ENCODE results near the gene SLC5A4.
"Not testable (repeated sequence)": the region's sequence is repeated elsewhere in the genome, so short reads cannot be mapped to it uniquely, and the experiment has no call there.

SLC5A4 gene

DNA sequence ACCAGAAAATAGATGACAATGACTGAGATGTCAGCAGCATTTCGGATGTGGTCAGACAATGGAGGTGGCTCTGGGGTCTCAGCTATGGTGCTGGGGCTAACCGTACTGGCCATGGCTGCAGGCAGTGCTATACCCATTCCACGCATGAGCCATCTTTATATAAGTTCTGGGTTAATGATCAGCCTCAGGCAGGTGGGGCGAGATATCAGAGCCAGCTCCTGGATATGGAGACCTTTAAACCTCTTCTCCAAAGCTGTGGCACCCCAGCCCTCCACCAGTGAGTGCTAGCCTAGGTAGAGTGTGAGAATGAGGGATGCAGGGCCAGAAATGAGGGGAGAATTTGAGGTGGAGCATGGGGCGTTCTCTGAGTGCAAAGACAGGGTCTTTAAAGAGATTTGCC is at the start of gene SLC5A4:
Gene SLC5A4, minus strand, starts transcription at position 131 of the 400 bp plus-strand sequence. Its CDS starts 18 bp downstream, at position 113.
- TF ChIP-seq, protein P1, sequence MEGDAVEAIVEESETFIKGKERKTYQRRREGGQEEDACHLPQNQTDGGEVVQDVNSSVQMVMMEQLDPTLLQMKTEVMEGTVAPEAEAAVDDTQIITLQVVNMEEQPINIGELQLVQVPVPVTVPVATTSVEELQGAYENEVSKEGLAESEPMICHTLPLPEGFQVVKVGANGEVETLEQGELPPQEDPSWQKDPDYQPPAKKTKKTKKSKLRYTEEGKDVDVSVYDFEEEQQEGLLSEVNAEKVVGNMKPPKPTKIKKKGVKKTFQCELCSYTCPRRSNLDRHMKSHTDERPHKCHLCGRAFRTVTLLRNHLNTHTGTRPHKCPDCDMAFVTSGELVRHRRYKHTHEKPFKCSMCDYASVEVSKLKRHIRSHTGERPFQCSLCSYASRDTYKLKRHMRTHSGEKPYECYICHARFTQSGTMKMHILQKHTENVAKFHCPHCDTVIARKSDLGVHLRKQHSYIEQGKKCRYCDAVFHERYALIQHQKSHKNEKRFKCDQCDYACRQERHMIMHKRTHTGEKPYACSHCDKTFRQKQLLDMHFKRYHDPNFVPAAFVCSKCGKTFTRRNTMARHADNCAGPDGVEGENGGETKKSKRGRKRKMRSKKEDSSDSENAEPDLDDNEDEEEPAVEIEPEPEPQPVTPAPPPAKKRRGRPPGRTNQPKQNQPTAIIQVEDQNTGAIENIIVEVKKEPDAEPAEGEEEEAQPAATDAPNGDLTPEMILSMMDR (IDR thresholded peaks at IDR 0.05; ENCODE audit: insufficient read depth, missing control alignments): no peak
- no peak for FAIRE-seq

DNA sequence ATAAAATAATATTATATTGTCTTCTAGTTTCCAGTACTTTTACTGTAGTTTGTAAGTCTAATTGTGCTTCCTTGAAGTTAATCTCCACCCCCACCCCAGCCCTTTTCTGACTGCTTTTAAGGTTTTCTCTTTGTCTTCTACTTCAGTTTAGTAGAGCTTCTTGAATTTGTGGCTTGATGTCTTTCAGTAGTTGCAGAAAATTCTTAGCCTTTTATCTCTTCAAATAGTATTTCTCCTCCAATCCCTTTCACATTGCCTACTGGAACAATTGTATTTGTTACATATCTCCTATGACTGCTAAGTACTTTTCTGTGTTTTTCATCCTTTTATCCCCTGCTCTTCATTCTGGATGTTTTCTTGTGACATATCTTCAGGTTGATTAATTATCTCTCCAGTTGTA is 38.8 kb upstream of the SLC5A4 start:
- not testable (repeated sequence) for FAIRE-seq; DNase-seq (ENCODE audit: insufficient read length, low spot score)

More for the DNA sequence above, at the start of gene SLC5A4:
- DNase-seq (ENCODE audit: insufficient read length, low spot score): no peak

DNA sequence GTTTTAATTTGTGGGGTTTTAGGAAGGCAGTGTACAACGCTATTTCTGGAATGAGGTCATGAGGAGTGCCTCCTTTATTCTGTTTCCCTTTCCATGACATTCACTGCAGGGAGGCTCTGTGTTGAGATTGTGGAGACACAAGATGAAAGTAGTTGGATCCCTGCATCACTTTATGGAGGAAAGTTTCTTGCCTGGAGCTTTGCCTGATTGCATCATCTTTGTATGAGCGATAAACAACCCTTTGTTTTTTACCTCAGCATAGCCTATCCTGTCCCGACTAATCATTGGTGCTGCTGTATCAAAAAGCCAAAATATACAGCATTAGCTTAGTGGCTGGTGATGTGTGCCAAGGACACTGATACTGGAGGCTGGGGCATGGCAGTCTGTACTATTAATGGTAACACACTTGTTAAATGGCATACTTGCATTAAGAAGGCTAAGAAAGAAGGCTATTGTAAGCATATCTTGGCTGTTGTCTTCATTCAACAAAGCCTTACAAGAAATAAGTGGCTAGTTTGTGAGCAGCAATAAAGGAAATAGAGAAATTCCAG is 31.2 kb upstream of the SLC5A4 start:
- TF ChIP-seq, protein P1 (IDR thresholded peaks at IDR 0.05; ENCODE audit: insufficient read depth, missing control alignments): no peak
- FAIRE-seq (no peak), DNase-seq (ENCODE audit: insufficient read length, low spot score) (no peak)

DNA sequence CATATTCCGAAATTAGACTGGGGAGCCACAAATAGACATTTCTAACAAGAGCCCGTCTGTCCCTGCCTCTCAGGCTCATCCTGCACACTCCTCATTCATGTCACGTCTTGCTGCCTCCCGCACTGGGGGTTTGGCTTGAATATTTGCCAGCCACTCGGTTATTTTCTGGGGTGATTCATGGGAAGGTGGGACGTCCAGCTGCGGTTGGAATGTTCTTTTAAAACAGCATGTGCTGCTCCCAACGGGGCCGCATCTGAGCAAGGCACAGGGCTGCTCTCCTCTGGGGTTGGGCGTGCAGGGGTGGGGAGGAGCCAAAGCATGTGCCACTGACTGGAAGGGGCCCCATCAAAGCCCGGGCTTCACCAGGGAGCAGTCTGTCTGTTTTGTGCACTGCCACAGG is 25.9 kb upstream of the SLC5A4 start:
- DNase-seq (ENCODE audit: insufficient read length, low spot score) (no peak), FAIRE-seq (no peak)
- TF ChIP-seq, protein P1 (IDR thresholded peaks at IDR 0.05; ENCODE audit: insufficient read depth, missing control alignments): no peak

DNA sequence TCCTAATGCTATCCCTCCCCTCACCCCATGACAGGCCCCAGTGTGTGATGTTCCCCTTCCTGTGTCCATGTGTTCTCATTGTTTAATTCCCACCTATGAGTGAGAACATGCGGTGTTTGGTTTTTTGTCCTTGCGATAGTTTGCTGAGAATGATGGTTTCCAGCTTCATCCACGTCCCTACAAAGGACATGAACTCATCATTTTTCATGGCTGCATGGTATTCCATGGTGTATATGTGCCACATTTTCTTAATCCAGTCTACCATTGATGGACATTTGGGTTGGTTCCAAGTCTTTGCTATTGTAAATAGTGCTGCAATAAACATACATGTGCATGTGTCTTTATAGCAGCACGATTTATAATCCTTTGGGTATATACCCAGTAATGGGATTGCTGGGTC is 20.2 kb upstream of the SLC5A4 start:
- not testable (repeated sequence) for DNase-seq (ENCODE audit: insufficient read length, low spot score); FAIRE-seq

DNA sequence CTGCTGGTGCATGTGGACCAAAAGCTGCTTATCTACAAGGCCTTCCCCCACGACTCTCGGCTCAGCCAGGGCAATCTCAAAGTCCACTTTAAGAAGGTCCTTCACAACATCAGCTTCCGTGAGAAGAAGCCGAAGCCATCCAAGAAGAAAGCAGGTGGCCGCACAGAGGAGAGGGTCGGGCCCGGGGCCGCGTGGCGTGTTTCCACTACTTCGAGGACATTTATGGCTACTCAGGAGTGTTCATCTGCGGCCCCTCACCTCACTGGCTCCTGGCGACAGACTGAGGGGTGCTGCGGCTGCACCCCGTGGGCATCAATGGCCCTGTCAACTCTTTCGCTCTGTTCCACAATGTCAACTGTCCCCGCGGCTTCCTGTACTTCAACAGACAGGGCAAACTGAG is 16.2 kb upstream of the SLC5A4 start:
- no peak for FAIRE-seq
- TF ChIP-seq, protein P1 (IDR thresholded peaks at IDR 0.05; ENCODE audit: insufficient read depth, missing control alignments): no peak

DNA sequence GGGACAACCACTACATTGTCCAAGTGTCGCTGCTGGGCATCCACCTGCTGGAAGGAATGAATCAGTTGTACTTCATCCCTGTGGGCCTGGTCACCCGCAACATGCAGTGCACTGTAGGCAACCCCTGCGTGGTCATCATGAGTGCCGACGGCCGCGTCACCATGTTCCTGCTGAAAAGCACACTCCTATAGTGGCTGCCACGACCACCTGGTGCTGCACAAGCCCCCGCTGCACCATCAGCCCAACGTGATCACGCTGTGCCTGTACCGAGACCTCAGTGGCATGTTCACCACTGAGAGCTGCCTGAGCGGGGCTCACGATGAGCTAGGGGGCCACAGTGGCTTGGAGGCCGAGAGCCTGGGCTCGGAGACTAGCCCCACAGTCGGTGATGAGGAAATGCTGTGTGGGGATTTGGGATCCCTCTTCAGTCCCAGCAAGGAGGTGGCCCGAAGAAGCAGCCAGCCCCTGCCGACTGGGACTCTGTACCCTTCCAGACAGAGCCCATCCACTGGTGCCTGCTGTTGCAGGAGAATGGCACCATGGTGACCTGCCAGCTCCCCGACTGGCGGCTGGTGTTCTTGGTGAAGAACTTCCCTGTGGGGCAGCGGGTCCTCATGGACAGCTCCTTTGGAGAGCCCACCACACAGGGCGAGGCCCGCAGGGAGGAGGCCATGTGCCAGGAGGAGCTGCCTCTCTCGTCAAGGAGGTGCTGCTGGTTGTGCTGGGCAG is 15.7 kb upstream of the SLC5A4 start:
- no peak for FAIRE-seq
- no peak for DNase-seq (ENCODE audit: insufficient read length, low spot score)
- TF ChIP-seq, protein P1 (IDR thresholded peaks at IDR 0.05; ENCODE audit: insufficient read depth, missing control alignments): no peak

More for the DNA sequence above, 16.2 kb upstream of the SLC5A4 start:
- no peak for DNase-seq (ENCODE audit: insufficient read length, low spot score)

DNA sequence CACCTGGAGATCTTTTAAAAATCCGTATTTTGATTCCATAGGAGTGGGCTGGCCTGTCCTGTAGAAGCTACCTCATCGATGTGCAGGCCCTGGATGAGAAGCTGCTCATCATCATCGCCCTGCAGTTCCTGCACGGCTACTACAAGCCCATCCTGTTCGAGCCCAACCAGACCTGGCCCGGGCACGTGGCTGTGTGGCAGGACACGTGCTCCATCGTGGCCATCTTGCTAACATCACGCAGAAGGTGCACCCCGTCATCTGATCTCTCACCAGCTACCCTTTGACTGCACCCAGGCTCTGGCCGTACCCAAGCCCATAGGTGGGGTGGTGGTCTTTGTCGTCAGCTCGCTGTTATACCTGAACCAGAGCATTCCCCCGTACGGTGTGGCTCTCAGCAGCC is 14.2 kb upstream of the SLC5A4 start:
- FAIRE-seq (no peak), DNase-seq (ENCODE audit: insufficient read length, low spot score) (no peak)
- TF ChIP-seq, protein P1 (IDR thresholded peaks at IDR 0.05; ENCODE audit: insufficient read depth, missing control alignments): no peak

Data from D721Med (cell line).